Neural crest cell (in vitro differentiated cells): ENCODE results near the gene ZXDC. TPM values are rescaled to one million over a fixed set of nuclear protein-coding genes. Genes with fewer than 3 reads are reported as not detected.

Experiments used
- DNase-seq: peaks from one replicate; pipeline ENCODE4 v3.0.0; 2021; ENCODE audit warnings: low read depth, mixed read lengths, low spot score
- H3K27ac Mint-ChIP-seq: one replicate; pipeline ENCODE4 v1.8.0; 2021; ENCODE audit warnings: mild to moderate bottlenecking, mixed read lengths; ENCODE audit not compliant: unreplicated experiment
- H3K27me3 Mint-ChIP-seq: 2 replicates; pipeline ENCODE4 v1.8.0; 2021; ENCODE audit warnings: low read depth, mild to moderate bottlenecking, mixed read lengths
- H3K36me3 Mint-ChIP-seq: 2 replicates; pipeline ENCODE4 v1.8.0; 2021; ENCODE audit warnings: low read depth, mild to moderate bottlenecking, mixed read lengths
- H3K4me1 Mint-ChIP-seq: 2 replicates; pipeline ENCODE4 v1.8.0; 2021; ENCODE audit warnings: mixed read lengths
- H3K4me3 Mint-ChIP-seq: one replicate; pipeline ENCODE4 v1.8.0; 2021; ENCODE audit warnings: mild to moderate bottlenecking, mixed read lengths
- H3K9me3 Mint-ChIP-seq: 2 replicates; pipeline ENCODE4 v1.8.0; 2021; ENCODE audit warnings: mixed read lengths
- total RNA-seq: library from RNA; stranded (reverse); gene quantifications from 2 replicates; pipeline ENCODE4 v1.2.1, GENCODE V29; 2021
- TF ChIP-seq, protein P1 (sequence below): fragments of 200-600 bp; sonication (generic); conservative IDR thresholded peaks from 2 replicates; pipeline ENCODE4 v1.5.0; 2021; ENCODE audit warnings: antibody characterized with exemption, mild to moderate bottlenecking

Gene ZXDC
- total RNA-seq, 1 donor from 2014 or later: 34.3 TPM

DNA sequence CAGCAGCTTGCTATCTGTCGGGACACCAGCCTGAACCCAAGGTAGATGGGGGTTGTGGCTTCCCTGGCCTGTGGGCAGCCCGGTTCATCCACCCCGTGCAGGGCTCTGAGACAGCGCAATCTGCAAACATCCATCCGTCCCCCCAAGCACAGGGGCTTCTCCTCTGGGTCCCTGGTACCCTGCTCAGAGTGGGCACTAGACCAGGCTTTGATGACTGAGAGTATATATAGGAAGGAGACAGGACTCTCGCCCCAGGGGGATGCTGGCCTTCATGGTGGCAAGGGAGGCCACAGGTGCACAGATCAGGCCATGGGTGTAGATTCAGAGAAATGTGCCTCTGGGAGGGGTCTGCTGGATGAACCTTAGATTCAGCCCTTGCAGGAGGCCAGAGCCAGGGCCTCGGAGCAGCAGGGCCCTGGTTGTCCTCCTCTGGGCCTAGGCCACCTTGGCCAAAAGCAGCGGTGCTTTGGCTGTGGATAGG is 40.7 kb downstream of the ZXDC start:
- Mint-ChIP-seq H3K4me1 (peaks cover 7% of the 10 kb centered on the region), H3K27ac (no peak overlapping the region), H3K36me3 (peaks cover 3% of the 10 kb centered on the region), H3K4me3 (no peak overlapping the region), H3K9me3 (no peaks in the 10 kb centered on the region), H3K27me3 (no peaks in the 10 kb centered on the region)
- DNase-seq: no peak
- TF ChIP-seq, protein P1, sequence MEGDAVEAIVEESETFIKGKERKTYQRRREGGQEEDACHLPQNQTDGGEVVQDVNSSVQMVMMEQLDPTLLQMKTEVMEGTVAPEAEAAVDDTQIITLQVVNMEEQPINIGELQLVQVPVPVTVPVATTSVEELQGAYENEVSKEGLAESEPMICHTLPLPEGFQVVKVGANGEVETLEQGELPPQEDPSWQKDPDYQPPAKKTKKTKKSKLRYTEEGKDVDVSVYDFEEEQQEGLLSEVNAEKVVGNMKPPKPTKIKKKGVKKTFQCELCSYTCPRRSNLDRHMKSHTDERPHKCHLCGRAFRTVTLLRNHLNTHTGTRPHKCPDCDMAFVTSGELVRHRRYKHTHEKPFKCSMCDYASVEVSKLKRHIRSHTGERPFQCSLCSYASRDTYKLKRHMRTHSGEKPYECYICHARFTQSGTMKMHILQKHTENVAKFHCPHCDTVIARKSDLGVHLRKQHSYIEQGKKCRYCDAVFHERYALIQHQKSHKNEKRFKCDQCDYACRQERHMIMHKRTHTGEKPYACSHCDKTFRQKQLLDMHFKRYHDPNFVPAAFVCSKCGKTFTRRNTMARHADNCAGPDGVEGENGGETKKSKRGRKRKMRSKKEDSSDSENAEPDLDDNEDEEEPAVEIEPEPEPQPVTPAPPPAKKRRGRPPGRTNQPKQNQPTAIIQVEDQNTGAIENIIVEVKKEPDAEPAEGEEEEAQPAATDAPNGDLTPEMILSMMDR: no peak

DNA sequence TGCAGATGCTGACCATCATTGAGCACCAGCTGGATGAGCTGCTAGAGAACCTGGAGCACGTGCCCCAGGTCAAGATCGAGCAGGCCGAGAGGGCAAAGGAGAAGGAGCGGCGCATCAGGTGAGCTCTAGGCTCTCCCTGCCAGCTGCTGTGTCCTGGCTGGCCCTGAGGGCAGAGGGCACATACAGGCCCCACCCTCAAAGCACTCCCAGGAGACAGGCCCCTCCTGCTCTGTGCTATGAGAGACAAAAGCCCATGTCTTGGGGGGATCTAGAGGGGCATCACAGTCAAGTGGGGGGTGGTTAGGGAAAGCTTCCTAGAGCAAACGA is 41.5 kb downstream of the ZXDC start:
- no peak for DNase-seq
- no peaks in the 10 kb centered on the region for H3K27me3 Mint-ChIP-seq

DNA sequence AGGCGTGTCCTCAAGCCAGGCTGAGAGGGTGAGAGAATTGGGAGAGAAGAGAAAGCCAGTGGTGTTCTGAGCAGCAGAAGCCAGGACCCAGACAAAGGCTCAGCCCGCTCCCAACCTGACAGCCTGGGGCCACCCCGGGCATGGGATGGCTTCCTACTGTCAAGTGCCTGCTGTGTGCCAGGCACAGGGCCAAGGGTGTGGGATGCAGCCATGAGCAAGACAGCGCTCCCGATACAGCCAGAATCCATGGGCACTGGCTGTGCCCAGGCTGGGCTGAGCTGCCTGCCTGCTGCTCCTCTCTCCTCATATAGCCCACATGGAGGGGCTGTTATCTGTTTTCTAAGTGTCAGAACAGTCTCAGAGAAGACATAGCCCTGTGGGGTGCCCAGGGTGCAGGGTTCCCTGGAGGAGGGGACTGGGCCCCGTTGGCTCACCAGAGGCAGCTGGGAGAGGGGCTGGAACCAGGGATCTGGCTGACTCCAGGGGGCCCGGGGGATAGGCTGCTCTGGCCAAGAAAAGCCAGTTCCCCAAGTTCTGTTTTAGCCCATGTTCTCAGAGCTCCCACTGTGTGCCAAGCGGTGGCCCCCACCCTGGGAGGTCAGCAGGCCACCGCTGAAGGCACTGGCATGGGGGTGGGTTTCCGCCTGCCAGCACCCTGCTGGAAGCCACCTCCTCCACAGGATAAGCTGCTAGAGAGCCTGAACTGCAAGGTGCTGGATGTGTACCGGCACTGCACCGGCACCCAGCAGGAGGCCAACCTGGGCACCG is 42.0 kb downstream of the ZXDC start:
- no peak for DNase-seq
- peak overlapping the region; percentile 83 for H3K27ac Mint-ChIP-seq
- H3K36me3 Mint-ChIP-seq: peaks cover 3% of the 10 kb centered on the region
- TF ChIP-seq, protein P1: no peak
- no peaks in the 10 kb centered on the region for H3K27me3 Mint-ChIP-seq
- H3K9me3 Mint-ChIP-seq: no peaks in the 10 kb centered on the region
- H3K4me3 Mint-ChIP-seq: no peak overlapping the region
- peaks cover 7% of the 10 kb centered on the region for H3K4me1 Mint-ChIP-seq

More for the DNA sequence above, 41.5 kb downstream of the ZXDC start:
- H3K9me3 Mint-ChIP-seq: no peaks in the 10 kb centered on the region
- TF ChIP-seq, protein P1: no peak
- peak overlapping the region; percentile 83 for H3K27ac Mint-ChIP-seq
- H3K4me3 Mint-ChIP-seq: no peak overlapping the region
- peaks cover 7% of the 10 kb centered on the region for H3K4me1 Mint-ChIP-seq
- H3K36me3 Mint-ChIP-seq: peaks cover 3% of the 10 kb centered on the region

DNA sequence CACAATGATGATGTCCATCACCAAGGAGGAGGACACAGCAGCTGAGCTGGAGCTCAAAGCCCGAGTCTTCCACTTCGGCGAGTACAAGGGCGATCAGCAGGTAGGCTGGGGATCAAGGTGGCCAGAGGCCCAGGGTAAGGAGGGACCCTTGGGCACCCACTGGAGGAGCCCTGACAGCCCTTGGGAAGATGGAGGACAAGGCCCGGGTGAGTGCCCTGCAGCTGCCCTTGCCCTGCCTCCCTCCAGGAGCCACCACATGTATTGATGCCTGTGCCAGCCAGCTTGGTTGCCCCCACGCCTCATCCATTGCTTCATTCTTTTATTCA is 42.6 kb downstream of the ZXDC start:
- H3K27ac Mint-ChIP-seq: peak overlapping the region; percentile 86
- no peak overlapping the region for H3K4me3 Mint-ChIP-seq
- TF ChIP-seq, protein P1: no peak
- H3K36me3 Mint-ChIP-seq: peaks cover 3% of the 10 kb centered on the region
- no peaks in the 10 kb centered on the region for H3K9me3 Mint-ChIP-seq
- no peaks in the 10 kb centered on the region for H3K27me3 Mint-ChIP-seq
- H3K4me1 Mint-ChIP-seq: peaks cover 7% of the 10 kb centered on the region
- DNase-seq: no peak

DNA sequence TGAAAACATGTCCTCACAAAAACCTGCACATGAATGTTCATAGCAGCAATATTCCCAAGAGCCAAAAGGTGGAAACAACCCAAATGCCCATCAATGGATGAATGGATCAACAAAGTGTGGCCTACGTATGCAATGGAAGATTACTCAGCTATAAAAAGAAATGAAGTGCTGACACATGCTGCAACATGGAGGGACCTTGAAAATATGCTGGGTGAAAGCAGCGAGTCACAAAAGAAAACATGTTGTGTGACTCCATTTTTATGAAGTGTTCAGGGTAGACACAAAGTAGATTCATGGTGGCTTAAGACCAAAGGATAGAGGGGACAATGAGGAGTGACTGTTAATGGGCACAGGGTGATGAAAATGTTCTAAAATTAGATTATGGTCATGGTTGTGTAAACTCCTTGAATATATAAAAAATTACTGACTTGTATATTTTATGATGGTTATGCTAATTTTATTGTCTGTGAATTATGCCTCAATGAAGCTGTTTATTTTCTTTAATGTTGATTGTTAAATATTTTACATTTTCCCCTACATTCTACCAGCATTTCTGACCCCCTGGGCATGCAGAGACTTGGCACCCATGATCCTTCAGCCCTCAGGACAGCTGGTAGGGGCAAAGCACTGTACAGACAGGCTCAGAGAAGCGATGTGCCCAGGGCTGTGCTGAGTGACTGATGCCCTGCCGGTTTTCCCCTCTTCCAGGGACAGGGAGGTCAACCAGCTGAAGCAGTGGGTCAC is 43.2 kb downstream of the ZXDC start:
- no peak for DNase-seq
- H3K27ac Mint-ChIP-seq: no peak overlapping the region
- no peaks in the 10 kb centered on the region for H3K27me3 Mint-ChIP-seq
- TF ChIP-seq, protein P1: no peak
- peaks cover 2% of the 10 kb centered on the region for H3K9me3 Mint-ChIP-seq
- H3K4me3 Mint-ChIP-seq: no peak overlapping the region
- H3K36me3 Mint-ChIP-seq: peaks cover 3% of the 10 kb centered on the region
- peaks cover 7% of the 10 kb centered on the region for H3K4me1 Mint-ChIP-seq
